Sigmoid colon (tissue), 3 donors: ENCODE measurements around the gene SV2B.

Source experiments
- CTCF ChIP-seq, 4 experiments: fragments of 450-650 bp in 3 of 4; fragments of 200-600 bp in 1 of 4; IDR thresholded peaks; one replicate each; pipeline ENCODE4 v1.5.1; 2016 to 2019; ENCODE audit warnings: antibody characterized with exemption in 4 of 4, mild to moderate bottlenecking in 3 of 4, moderate library complexity in 2 of 4
- POLR2A ChIP-seq, 2 donors: fragments of 450-650 bp; IDR thresholded peaks; one replicate each; pipeline ENCODE4 v1.6.1; 2016; ENCODE audit warnings: antibody characterized with exemption in 2 of 2, mild to moderate bottlenecking in 2 of 2, moderate library complexity in 2 of 2

- TF ChIP-seq CTCF (IDR thresholded peaks at IDR 0.05) (no peak), POLR2A (IDR thresholded peaks at IDR 0.05) (no peak)
These were observed 238.7 kb downstream of the SV2B start for GRCh38 chr15:91338766-91339165.
